Sigmoid colon (tissue), 4 donors: ENCODE results near the gene EPM2AIP1.

ENCODE experiments used
- POLR2AphosphoS5 ChIP-seq, 4 donors: sonication (generic); formaldehyde crosslinking; IDR thresholded peaks; one replicate each; pipeline ENCODE4 v1.6.1; 2017; ENCODE audit warnings: antibody characterized with exemption in 4 of 4
- TF ChIP-seq, protein P1 (sequence below), 4 experiments: fragments of 450-650 bp in 3 of 4; fragments of 200-600 bp in 1 of 4; IDR thresholded peaks; one replicate each; pipeline ENCODE4 v1.5.1; 2016 to 2019; ENCODE audit warnings: antibody characterized with exemption in 4 of 4, mild to moderate bottlenecking in 3 of 4, moderate library complexity in 2 of 4

DNA sequence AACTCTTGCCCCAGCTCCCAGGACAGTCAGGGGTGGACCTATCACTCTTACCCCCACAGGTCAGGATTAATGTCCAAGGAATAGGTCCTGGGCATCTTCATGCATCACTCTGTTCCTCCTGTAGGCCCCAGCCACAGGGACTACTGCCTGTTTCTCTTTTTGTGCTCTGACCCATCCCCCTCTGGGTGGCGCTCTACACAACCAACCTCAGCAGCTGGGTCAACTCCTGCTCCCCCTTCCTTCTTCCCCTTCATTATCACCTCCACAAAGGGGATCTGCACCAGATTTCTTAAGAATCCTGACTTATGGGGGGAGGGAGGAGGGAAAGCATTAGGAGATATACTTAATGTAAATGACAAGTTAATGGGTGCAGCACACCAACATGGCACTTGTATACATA is 35.9 kb downstream of the EPM2AIP1 start:
- TF ChIP-seq POLR2AphosphoS5 (IDR thresholded peaks at IDR 0.05) = no peak
- TF ChIP-seq, protein P1, sequence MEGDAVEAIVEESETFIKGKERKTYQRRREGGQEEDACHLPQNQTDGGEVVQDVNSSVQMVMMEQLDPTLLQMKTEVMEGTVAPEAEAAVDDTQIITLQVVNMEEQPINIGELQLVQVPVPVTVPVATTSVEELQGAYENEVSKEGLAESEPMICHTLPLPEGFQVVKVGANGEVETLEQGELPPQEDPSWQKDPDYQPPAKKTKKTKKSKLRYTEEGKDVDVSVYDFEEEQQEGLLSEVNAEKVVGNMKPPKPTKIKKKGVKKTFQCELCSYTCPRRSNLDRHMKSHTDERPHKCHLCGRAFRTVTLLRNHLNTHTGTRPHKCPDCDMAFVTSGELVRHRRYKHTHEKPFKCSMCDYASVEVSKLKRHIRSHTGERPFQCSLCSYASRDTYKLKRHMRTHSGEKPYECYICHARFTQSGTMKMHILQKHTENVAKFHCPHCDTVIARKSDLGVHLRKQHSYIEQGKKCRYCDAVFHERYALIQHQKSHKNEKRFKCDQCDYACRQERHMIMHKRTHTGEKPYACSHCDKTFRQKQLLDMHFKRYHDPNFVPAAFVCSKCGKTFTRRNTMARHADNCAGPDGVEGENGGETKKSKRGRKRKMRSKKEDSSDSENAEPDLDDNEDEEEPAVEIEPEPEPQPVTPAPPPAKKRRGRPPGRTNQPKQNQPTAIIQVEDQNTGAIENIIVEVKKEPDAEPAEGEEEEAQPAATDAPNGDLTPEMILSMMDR (IDR thresholded peaks at IDR 0.05) = no peak
